Measurements from ENCODE around the gene PARN.

Gene PARN

DNA sequence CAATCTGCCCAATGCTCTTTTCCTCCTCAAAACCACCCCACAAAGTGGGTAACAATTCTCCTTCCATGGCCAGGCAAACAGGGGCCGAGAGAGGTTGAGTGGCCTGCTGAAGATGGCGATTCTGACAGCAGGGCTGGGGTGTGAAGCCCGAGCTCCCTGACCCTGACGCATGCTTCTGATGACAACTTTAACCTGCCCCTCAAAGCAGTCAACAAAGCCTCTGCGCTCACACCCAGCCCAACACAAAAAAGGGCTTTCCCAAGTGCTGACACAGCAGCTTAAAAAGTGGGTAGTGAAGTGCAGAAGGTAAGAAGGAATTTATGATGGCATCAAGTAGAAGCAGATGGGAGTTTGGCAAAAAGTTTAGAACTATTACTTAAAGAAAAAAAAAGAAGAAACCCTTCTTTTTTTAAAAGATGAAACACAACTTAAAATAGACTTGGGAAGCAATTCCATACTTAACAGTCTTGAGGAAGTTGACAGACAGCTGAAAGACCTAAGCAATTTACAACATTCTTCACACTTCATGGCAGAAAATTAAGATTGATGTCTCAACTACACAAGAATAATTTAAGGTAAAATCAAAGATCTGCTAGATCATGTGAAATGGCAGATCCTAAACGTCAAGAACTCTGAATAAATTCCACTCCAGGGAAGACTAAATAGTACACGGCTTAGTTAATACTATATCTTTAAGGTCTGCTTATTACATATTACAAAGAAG, 133.9 kb downstream of the PARN start:
- DNase-seq: no peak

DNA sequence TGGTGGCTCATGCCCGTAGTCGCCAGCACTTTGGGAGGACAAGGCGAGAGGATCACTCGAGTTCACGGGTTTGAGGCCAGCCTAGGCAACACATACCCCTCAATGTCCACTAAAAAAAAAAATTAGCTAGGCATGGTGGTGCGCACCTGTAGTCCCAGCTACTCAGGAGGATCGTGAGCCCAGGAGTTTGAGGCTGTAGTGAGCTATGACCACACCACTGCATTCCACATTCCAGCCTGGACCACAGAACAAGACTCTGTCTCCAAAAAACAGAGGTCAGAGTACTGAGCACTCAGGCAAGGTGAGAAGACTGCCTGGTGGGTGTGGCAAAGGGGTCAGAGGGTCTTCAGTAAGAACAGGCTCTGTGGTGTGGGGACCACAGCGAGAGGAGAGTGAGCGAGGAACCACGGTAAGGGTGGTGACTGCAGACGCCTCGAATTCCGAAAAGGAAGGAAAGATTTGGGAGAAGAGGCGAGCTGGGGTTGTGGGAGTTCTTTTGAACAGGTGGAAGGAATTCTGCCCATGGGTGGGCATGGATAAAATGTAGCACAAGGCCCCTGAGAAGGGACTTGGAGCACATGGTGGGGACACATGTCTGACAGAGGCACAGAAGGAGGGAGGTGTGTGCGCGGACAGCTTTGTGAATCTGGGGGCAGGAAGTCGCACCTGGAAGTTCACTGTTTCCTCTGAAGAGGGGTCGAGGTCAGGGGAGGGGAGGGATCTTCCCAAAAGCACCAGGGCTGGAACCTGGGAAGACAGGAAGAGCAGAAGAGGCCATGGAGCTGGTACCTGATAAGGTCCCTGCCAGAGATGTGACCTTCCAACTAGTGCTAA, 134.6 kb downstream of the PARN start:
- DNase-seq: no peak

DNA sequence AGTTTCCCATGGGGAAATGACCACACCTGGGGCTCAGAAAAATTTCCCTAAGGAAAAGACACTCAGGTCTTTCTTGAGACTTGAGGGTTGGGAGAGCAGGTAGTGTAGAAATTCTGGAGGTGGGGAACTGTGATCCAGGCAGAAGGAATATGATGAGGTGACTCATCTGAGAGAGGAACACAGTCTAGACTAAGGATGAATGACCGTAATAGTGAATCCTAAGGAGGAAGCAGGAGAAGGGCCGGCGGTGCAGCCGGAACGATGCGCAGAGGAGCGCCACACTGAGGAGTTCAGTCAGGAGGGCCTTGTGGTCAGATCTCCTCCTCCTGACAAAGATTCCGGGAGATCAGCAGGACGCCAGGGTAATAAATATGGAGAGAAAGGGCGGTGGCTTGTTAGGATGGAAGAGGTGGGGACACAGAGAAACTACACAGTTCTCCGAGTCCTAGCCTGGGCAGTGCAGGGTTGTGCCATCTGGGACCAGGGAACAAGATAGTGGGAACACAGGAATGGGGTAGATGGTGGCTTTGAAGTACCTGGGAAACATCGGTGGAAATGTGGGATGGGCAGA, 135.6 kb downstream of the PARN start:
- no peak for DNase-seq

DNA sequence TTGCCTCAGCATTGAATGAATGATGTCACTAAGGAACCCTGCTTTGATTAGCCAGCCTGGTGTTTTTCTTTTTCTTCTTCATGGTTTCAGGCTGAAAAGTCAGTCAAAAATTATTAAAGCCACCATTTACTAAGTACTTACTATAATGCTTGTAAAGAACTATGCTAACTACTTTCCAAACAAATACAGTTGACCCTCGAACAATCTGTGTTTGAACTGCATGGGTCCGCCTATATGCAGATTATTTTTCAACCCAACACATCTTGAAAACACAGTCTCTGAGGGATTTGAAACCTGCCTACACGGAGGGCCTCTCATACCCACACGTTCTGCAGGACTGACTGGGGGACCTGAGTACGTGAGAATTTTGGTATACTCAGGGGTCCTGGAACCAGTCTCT, 136.3 kb downstream of the PARN start:
- no peak for DNase-seq

DNA sequence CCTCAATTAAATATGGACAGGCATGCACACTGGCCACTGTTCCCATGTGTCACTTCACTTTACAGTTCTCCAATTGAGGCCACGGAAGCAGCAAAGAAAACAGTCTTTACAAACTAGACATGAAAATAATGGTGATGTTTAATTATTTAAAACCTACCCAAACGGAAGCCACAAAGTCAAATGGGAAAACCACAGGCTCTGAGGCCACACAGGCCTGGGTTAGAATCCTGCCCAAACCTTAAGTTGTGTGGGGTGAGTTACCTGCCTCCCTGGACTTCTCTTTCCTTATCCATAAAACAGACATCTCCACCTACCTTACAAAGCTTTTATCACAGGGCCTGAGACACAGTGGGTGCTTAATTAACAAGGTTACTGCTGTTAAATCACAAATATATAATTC, 137.4 kb downstream of the PARN start:
- DNase-seq: no peak

DNA sequence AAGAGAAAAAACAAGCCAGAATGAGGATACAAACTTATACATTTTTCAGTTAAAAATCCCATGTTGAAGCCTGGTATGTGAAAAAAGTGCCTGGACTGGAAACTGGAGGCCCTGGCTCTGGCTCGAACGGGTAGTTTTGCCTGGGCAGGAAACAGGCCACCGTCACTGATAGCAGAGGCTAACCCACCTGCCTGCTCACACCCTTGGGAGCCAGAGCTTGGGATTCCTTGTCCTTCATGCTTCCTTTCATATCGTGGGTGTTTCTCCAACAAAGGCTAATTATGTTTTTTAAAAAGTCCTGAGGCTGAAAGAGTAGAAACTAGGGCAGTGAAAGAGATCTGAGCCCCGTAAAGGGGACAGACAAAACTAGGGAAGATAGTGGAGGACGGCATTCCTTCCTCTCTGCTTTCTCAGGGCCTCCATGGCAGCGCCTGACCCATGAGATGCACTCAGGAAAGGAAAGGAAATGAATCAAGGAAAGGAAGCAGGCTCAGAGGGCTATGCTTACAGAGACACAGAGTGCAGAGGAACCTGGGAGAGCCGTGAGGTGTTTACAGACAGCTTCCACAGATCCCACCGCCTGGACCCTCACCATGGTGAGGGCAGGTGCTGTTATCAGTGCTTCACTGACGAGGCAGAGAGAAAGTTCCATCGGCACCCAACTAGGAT, 138.1 kb downstream of the PARN start:
- no peak for DNase-seq

DNA sequence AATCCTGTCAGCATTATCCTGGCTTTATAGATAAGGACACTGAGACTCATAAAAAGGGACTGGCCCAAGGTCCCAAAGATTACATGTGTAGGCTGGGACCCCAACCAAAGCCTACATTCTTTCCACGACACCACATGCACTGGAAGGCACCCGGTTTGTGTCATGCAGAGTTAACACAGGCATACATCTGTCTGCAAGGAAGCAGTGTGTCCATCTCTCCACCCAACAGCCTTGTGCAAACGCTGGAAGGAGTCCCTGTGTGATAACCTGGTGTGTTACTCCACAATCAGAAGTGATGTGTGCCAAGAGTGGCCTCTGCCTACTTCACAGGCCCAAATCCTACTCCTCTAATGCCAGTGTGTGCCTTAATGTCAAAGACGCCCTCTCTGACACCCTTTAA, 139.8 kb downstream of the PARN start:
- DNase-seq: no peak

DNA sequence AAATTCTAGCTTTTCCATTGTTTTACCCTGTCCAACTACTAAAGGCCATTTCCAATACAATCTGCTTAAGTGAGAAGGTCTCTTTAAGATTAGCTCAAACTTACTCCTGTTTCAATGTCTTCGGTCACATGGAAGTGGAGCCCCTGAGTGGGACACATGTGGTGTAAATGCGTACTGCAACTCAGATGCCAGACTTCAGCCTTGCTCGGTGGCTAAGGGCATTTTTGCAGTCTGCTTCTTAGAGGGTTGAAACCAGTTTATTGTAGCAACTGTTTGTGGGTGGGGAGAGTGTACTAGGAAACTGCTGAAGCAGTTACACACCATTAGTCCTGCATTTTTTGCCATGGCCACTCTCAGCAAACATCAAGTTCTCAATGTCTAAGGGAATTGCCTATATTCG, 140.6 kb downstream of the PARN start:
- no peak for DNase-seq

DNA sequence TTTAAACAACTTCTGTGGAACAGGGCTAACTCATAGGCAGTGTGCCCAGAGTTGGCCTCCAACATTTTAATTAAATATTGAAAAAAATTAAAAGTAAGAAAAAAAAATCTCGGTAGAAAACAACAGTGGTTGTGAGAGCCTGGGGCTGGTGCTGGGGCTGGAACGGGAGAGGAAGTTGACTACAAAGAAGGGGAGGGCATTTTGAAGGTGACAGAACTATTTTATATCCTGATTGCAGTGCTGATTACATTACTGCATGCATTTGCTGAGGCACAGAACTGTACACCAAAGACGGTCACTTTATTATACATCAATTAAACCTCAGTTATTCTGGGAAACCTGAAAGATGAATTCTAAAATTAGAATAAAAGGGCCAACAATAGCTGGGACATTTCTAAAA, 142.5 kb downstream of the PARN start:
- no peak for DNase-seq

DNA sequence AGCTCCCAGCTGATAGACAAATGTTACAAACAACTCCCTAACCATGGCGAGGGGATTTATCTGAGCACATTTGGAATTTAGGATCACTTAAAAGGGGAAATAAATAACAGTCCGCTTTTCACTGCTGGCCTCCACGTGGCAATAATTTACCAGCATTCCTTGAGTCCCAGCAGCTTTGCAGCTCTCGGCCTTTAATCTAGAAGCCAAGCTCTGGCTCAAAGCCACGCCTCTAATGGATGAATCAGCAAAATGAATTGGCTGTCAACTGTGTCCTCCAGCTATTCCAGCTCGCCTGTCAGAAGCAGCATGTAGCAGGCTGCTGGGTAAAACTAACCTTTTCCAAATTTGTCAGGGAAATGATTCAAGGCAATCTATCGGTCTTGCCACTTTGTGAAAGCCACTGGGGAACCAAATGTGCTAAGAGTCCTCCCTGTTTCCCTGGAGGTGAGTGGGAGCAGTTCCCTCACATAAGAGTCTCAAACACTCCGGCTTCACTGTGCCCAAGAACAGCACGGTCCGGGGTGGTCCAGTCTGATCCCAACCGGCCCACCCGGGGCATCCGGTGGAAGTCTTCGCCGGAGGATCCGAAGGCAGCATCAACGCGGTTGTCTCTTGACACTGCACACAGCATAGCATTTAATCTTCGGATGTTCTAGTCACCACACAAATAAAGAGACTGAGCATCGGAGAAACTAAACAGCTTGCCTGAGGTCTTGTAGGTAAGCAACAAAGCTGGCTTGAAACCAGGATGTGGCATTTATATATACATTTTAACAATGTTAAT, 143.3 kb downstream of the PARN start:
- DNase-seq: peak; percentile 54

DNA sequence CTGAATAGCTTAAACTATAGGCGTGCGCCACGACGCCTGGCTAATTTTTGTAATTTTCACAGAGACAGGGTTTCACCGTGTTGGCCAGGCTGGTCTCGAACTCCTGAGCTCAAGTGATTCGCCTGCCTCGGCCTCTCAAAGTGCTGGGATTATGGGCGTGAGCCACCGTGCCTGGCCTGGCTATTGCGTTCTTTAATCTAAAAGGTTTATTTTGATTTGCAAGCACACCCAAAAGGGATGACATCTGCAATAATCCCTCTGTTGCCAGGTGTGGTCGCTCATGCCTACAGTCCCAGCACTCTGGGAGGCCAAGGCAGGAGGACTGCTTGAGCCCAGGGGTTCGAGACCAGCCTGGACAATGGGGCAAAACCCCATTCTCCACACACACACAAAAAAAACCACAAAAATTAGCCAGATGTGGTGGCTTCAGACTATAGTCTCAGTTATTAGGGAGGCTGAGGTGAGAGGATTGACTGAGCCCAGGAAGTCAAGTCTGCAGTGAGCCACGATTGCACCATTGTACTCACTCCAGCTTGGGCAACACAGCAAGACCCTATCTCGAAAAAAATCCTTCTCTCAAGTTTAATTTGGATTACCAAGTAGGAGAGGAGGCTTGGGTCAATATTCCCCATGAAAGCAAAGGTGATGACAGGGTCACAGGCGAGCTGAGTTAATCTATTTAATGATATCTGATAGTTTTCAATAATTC, 144.1 kb downstream of the PARN start:
- no peak for DNase-seq

DNA sequence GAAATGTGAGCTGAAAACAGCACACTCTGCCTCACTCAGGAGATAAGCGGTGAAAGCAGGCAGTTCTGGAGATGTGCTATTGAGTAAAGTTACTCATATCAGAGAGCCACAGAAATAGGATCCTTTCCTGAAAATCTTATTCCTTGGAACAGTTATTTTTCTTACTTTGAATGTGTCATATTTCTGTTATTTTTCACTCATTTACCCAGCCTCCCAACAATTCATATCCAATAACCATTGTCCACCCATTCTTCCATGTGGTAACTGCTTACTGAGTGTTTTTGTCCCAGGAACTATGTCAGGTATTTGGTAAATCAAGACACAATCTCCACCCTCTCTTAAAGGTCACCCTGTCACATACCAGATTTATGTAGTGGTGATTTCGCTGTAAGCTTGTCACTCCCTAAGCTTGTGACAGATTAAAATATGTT, 144.9 kb downstream of the PARN start:
- DNase-seq: no peak

DNA sequence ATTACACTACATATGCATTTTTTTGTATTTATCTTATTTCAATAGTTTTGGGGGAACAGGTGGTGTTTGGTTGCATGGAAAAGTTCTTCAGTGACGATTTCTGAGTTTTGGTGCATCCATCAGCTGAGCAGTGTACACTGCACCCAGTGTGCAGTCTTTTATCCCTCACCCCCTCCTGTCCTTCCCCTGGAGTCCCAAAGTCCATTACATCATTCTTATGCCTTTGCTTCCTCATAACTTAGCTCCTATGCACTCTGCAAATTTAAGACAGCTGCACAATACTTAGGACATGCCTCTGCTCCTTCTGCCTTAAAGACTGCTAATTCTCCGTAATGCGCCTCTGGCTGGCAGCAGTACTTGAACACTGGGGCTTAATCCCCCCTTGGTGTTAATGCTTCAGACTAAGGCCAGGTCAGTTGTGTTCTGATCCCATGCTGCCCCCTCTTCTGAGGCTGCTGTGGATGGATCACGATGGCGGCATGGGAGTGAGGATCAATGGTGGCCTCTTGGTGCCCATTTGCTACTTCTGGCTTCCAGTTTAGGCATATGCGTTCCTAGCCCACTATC, 146.2 kb downstream of the PARN start:
- DNase-seq: no peak

DNA sequence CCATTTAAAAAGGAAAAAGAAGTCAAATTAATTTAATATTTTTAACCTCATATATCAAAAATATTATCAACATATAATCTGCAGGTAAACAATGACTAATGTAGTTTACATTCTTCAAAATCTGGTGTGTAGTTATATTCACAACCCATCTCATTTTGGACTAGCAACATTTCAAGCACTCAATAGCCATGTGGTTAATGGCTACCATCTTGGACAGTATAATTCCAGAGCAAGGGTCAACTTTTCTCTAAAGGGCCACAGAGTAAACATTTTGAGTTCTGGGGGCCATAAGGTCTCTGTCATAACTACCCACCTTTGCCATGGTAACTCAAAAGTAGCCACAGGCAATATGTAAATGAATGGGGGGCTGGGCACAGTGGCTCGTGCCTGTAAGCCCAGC, 153.9 kb downstream of the PARN start:
- no peak for DNase-seq

DNA sequence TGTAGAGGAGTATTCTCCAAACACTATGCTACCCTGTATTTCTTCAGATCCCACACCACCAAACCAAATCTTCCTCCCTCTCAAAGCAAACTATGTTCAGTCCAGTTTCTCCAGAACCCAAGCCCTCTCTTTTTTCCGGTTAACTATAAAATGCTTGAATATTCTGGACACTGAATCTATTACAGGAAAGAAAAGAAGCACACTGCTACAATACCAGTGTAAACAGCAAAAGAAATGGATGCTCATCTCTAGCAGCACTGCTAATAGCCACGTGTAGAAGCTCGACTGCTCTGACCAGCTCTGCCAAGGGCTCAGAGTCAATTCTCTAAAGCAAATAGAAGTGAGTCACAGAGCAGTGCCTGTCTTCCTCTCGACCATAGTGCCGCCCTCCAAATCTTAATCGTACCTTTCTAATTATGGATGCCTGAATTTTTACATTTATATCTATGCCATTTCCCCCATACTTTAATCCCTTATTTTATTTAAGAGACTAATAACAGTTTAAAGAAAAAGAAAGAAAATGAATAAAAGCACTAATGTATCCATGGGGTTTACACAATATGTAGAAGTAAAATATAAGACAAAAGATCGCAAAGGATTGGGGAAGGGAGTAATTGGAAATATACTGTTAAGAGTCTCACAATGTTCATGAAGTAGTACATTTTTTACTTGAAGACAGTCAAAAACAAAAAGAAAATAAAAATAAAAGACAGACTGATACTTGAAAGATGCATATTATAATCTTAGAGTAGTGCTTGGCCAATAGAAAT, 154.5 kb downstream of the PARN start:
- DNase-seq: no peak

DNA sequence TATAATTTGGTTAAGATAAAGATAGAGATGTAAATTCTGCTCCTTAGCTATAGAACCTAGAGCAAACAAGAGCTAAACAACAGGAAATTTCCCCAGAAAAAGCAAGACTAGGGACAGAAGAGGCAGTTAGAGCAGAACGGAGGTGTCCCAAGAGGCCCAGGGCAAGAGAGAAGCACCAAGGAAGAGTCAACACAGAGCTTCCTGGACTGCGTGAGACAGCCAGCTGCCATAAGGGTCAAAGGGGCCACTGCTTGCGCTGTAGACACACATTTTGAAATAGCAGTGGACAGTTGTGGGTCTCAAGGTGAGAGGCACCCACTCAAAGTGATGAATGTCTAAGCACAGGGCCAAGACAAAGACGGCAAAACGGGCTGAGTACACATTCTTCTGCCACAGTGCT, 156.6 kb downstream of the PARN start:
- DNase-seq: no peak

DNA sequence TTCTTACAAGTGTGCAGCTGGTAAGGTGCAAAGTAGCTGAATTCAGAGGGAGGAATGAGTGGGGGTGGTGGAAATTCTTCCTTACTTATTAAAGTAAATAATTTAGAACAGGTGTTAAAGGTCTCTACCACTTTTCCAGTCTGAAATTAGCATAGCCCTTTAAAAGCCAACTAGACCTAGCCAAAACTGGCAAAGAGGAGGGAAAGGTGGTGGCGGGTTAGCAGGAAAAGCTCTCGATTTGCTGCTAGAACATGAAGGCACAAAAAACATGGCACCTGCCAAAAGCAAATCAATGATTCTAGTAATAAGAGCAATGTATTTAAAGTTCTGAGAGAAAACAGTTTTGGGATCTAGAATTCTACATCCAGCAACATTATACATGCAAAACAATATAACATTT, 157.7 kb downstream of the PARN start:
- no peak for DNase-seq

DNA sequence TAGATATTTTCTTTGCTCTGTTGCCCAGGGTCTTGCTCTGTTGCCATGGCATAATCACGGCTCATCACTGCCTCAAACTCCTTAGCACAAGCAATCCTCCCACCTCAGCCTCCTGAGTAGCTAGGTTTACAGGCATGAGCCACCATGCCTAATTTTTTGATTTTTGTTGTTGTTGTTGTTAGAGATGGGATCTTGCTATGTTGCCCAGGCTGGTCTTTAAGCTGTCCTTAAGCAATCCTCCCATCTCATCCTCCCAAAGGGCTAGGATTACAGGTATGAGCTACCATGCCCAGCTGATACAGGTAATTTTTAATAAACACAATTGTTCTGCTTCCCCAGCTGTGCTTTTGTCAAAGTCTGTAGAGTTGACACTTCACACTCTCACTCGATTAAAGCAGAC, 159.3 kb downstream of the PARN start:
- DNase-seq: no peak

DNA sequence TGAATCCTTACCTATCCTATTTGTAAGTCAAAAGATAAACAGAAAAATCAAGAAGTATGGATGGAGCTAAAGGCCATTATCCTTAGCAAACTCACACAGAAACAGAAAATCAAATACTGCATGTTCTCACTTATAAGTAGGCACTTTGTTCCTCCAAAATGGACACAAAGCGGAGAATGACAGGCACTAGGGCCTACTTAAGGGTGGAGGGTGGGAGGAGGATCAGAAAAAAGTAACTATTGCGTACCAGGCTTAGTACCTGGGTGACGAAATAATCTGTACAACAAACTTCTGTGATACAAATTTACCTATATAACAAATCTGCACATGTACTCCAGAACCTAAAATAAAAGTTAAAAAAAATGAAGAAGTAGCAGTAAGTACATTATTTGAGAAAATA, 164.3 kb downstream of the PARN start:
- DNase-seq: no peak

DNA sequence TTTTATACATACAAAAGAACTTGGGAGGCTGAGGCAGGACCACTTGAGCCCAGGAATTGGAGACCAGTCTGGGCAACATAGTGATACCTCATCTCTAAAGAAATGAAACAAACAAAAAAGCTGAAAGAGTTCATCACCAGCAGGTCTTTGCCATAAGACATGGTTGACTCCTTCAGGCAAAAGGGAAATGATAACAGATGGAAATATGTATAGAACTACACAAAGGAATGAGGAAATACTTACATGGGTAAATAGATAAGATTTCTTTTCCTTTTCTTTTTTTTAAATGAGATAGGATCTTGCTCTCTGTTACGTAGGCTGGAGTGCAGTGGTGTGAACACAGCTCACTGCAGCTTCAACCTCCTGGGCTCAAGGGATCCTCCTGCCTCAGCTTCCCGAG, 165.3 kb downstream of the PARN start:
- no peak for DNase-seq

DNA sequence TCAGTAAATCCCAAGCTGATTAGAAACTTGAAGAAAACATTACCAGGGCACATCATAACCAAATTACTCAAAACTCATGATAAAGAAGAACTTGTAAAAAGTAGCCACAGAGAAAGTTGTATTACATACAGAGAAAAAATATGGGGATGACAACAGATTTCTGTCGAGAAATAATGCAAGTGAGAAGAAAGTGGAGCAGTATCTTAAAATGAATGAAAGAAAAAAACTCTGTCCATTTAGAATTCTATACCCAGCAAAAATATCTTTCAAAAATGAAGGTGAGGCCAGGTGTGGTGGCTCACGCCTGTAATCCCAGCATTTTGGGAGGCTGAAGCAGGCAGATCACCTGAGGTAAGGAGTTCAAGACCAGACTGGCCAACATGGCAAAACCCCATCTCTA, 165.9 kb downstream of the PARN start:
- no peak for DNase-seq

Data from retina (tissue), 1 donor.